ENCODE measurements around the gene TRAPPC14. TPM values are rescaled to one million over a fixed set of nuclear protein-coding genes. Genes with fewer than 3 reads are reported as not detected.

The TRAPPC14 gene
- total and polyA plus RNA-seq, 2 of the 13 experiments (the other 11 are each of a cell fraction or from before 2014, with no cell fraction given): 4.7 to 9.6 TPM

GRCh38 chr7:100148559-100149328, 9.8 kb downstream of the TRAPPC14 start, which contains the start of gene LAMTOR4 (continued):
- TF ChIP-seq NFAT5 (CRISPR knock-in tag; IDR thresholded peaks at IDR 0.05) (no peak), MAFF (IDR thresholded peaks at IDR 0.05; ENCODE audit: low read depth, low read length) (no peak), TFDP2 (CRISPR knock-in tag; IDR thresholded peaks at IDR 0.05) (peak; percentile 92), ZNF446 (CRISPR knock-in tag; IDR thresholded peaks at IDR 0.05) (no peak), TEF (CRISPR knock-in tag; IDR thresholded peaks at IDR 0.05) (no peak), ZXDC (CRISPR knock-in tag; IDR thresholded peaks at IDR 0.05) (no peak), ZNF18 (CRISPR knock-in tag; IDR thresholded peaks at IDR 0.05; ENCODE audit: insufficient replicate concordance) (peak; percentile 92), MXD4 (CRISPR knock-in tag; IDR thresholded peaks at IDR 0.05) (peak; percentile 53), PRPF4 (IDR thresholded peaks at IDR 0.05; ENCODE audit: low read depth, low read length, poor library complexity, severe bottlenecking) (no peak), IKZF4 (CRISPR knock-in tag; IDR thresholded peaks at IDR 0.05; ENCODE audit: borderline replicate concordance, low read depth, not compliant biosample characterization) (peak; percentile 19), ZNF615 (CRISPR knock-in tag; IDR thresholded peaks at IDR 0.05; ENCODE audit: borderline replicate concordance) (no peak; the same call in 1 of the 2 replicates), AKAP8 (CRISPR knock-in tag; IDR thresholded peaks at IDR 0.05) (no peak), HOXA5 (CRISPR knock-in tag; IDR thresholded peaks at IDR 0.05) (peak; percentile 64; the same call in 1 of the 2 replicates), ATF1 (CRISPR knock-in tag; IDR thresholded peaks at IDR 0.05) (peak; percentile 83)

All from HepG2 (cell line).